Measurements from ENCODE around the gene DSTN. TPM values are rescaled to one million over a fixed set of nuclear protein-coding genes. Genes with fewer than 3 reads are reported as not detected.

Gene DSTN
- total RNA-seq, 4 donors from 2014 or later: 166 to 322 (median 242) TPM

- no peak overlapping the region for H3K4me3 ChIP-seq
- no peaks in the 10 kb centered on the region for H3K36me3 ChIP-seq
- peaks cover 0 to 52% (median 11%) of the 10 kb centered on the region in 4 donors for H3K4me1 ChIP-seq
- DNase-seq (ENCODE audit: low spot score in 2 of 2): no peak
- H3K9me3 ChIP-seq: no peaks in the 10 kb centered on the region
- WGBS, 2 donors: 81 to 82% methylated on average over 2 of the region's 2 CpGs
- TF ChIP-seq POLR2A (IDR thresholded peaks at IDR 0.05) (no peak), EP300 (IDR thresholded peaks at IDR 0.05) (no peak), CTCF (IDR thresholded peaks at IDR 0.05) (no peak)
- no peak overlapping the region for H3K27ac ChIP-seq
- no peaks in the 10 kb centered on the region for H3K27me3 ChIP-seq
Observed at GRCh38 chr20:17586250-17586649, 16.4 kb downstream of the DSTN start.

GRCh38 chr20:17587148-17587547 is 17.3 kb downstream of the DSTN start:
- peaks cover 0 to 4% (median 0%) of the 10 kb centered on the region in 3 donors for H3K36me3 ChIP-seq
- TF ChIP-seq EP300 (IDR thresholded peaks at IDR 0.05): no peak
- no peak for TF ChIP-seq POLR2A (IDR thresholded peaks at IDR 0.05)
- TF ChIP-seq CTCF (IDR thresholded peaks at IDR 0.05): no peak
- no peak overlapping the region for H3K27ac ChIP-seq
- 81 to 98% methylated on average over 1 of the region's 1 CpG for WGBS, 2 donors
- DNase-seq (ENCODE audit: low spot score in 2 of 2): no peak
- H3K4me3 ChIP-seq: no peak overlapping the region
- no peaks in the 10 kb centered on the region for H3K27me3 ChIP-seq
- H3K4me1 ChIP-seq: peaks cover 0 to 60% (median 11%) of the 10 kb centered on the region in 4 donors
- no peaks in the 10 kb centered on the region for H3K9me3 ChIP-seq

GRCh38 chr20:17587824-17588223 is 17.9 kb downstream of the DSTN start:
- Histone ChIP-seq H3K4me1 (peaks cover 0 to 60% (median 11%) of the 10 kb centered on the region in 4 donors), H3K27ac (no peak overlapping the region), H3K36me3 (peaks cover 0 to 4% (median 0%) of the 10 kb centered on the region in 3 donors), H3K4me3 (no peak overlapping the region), H3K9me3 (no peaks in the 10 kb centered on the region), H3K27me3 (no peaks in the 10 kb centered on the region)
- WGBS, 2 donors: 70 to 76% methylated on average over 3 of the region's 3 CpGs
- TF ChIP-seq POLR2A (IDR thresholded peaks at IDR 0.05) (no peak), EP300 (IDR thresholded peaks at IDR 0.05) (no peak), CTCF (IDR thresholded peaks at IDR 0.05) (no peak)
- no peak for DNase-seq (ENCODE audit: low spot score in 2 of 2)

GRCh38 chr20:17589161-17589834 is 19.4 kb downstream of the DSTN start:
- no peak overlapping the region for H3K4me3 ChIP-seq
- H3K36me3 ChIP-seq: peaks cover 0 to 4% (median 0%) of the 10 kb centered on the region in 3 donors
- no peaks in the 10 kb centered on the region for H3K9me3 ChIP-seq
- 70 to 72% methylated on average over 8 of the region's 8 CpGs for WGBS, 2 donors
- no peak for DNase-seq (ENCODE audit: low spot score in 2 of 2)
- peaks cover 0 to 71% (median 11%) of the 10 kb centered on the region in 4 donors for H3K4me1 ChIP-seq
- H3K27ac ChIP-seq: peak overlapping the region in 1 of 4 donors; percentile 22
- no peak for TF ChIP-seq CTCF (IDR thresholded peaks at IDR 0.05)
- TF ChIP-seq EP300 (IDR thresholded peaks at IDR 0.05): no peak
- no peak for TF ChIP-seq POLR2A (IDR thresholded peaks at IDR 0.05)
- no peaks in the 10 kb centered on the region for H3K27me3 ChIP-seq

GRCh38 chr20:17590245-17590644 is 20.4 kb downstream of the DSTN start:
- Histone ChIP-seq H3K27me3 (no peaks in the 10 kb centered on the region), H3K9me3 (no peaks in the 10 kb centered on the region), H3K36me3 (peaks cover 0 to 4% (median 0%) of the 10 kb centered on the region in 3 donors), H3K4me3 (no peak overlapping the region), H3K4me1 (peaks cover 0 to 75% (median 17%) of the 10 kb centered on the region in 4 donors), H3K27ac (no peak overlapping the region)
- no peak for TF ChIP-seq EP300 (IDR thresholded peaks at IDR 0.05)
- no peak for TF ChIP-seq POLR2A (IDR thresholded peaks at IDR 0.05)
- TF ChIP-seq CTCF (IDR thresholded peaks at IDR 0.05): no peak
- no peak for DNase-seq (ENCODE audit: low spot score in 2 of 2)
- WGBS, 2 donors: 61 to 65% methylated on average over 1 of the region's 1 CpG

Measured in tibial nerve (tissue), 4 donors.